Measurements from ENCODE around the gene KCNQ1.

DNA sequence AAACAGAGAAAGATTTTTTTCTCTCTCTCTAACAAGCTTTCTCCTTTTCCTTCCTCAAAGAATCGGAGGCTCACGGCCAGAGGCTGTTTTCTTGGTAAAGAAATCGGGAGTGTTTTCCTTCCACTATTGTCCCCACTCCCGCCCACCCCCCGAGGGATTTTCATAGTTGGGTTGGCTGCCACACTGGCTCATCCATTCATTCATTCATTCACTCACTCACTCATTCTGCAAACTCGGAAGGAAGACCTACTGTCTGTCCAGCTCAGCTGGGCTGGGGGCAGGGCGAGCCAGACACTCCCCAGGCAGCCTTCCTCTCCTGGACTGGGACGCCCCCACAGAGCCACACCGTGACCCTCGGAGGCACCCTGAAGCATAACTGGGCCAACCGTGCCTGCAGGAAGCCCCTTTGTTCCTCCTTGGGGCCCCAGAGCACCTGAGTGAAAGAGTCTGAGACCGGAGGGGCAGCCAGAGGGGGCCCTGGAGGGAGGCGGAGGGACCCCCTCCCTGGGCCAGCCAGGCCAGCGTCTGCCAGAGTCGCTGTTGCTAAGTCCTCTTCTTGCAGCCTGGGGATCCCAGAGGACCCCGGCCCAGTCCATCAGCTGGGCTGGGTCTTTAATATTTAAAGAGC is 423.8 kb downstream of the KCNQ1 start:
- no peak for TF ChIP-seq EZH2phosphoT487 (IDR thresholded peaks at IDR 0.05; ENCODE audit: borderline replicate concordance)
- TF ChIP-seq CBX3 (IDR thresholded peaks at IDR 0.05; ENCODE audit: low read depth) = no peak
- no peak for TF ChIP-seq EZH2 (IDR thresholded peaks at IDR 0.05)
- TF ChIP-seq, protein P1, sequence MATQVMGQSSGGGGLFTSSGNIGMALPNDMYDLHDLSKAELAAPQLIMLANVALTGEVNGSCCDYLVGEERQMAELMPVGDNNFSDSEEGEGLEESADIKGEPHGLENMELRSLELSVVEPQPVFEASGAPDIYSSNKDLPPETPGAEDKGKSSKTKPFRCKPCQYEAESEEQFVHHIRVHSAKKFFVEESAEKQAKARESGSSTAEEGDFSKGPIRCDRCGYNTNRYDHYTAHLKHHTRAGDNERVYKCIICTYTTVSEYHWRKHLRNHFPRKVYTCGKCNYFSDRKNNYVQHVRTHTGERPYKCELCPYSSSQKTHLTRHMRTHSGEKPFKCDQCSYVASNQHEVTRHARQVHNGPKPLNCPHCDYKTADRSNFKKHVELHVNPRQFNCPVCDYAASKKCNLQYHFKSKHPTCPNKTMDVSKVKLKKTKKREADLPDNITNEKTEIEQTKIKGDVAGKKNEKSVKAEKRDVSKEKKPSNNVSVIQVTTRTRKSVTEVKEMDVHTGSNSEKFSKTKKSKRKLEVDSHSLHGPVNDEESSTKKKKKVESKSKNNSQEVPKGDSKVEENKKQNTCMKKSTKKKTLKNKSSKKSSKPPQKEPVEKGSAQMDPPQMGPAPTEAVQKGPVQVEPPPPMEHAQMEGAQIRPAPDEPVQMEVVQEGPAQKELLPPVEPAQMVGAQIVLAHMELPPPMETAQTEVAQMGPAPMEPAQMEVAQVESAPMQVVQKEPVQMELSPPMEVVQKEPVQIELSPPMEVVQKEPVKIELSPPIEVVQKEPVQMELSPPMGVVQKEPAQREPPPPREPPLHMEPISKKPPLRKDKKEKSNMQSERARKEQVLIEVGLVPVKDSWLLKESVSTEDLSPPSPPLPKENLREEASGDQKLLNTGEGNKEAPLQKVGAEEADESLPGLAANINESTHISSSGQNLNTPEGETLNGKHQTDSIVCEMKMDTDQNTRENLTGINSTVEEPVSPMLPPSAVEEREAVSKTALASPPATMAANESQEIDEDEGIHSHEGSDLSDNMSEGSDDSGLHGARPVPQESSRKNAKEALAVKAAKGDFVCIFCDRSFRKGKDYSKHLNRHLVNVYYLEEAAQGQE (IDR thresholded peaks at IDR 0.05; ENCODE audit: low read depth) = no peak
- TF ChIP-seq, protein P2, sequence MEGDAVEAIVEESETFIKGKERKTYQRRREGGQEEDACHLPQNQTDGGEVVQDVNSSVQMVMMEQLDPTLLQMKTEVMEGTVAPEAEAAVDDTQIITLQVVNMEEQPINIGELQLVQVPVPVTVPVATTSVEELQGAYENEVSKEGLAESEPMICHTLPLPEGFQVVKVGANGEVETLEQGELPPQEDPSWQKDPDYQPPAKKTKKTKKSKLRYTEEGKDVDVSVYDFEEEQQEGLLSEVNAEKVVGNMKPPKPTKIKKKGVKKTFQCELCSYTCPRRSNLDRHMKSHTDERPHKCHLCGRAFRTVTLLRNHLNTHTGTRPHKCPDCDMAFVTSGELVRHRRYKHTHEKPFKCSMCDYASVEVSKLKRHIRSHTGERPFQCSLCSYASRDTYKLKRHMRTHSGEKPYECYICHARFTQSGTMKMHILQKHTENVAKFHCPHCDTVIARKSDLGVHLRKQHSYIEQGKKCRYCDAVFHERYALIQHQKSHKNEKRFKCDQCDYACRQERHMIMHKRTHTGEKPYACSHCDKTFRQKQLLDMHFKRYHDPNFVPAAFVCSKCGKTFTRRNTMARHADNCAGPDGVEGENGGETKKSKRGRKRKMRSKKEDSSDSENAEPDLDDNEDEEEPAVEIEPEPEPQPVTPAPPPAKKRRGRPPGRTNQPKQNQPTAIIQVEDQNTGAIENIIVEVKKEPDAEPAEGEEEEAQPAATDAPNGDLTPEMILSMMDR (IDR thresholded peaks at IDR 0.05 in 2 of 3, conservative IDR thresholded peaks at IDR 0.05 in 1 of 3; ENCODE audit: borderline replicate concordance in 1 of 3, insufficient read depth in 1 of 3, low read depth in 2 of 3, low read length in 2 of 3) = no peak
- no peak for TF ChIP-seq RAD21 (IDR thresholded peaks at IDR 0.05; ENCODE audit: low read depth)
- no peak for TF ChIP-seq ZNF274 (IDR thresholded peaks at IDR 0.05; ENCODE audit: low read depth, low read length)
- no peak for TF ChIP-seq JUND (IDR thresholded peaks at IDR 0.05)
- TF ChIP-seq POLR2A (IDR thresholded peaks at IDR 0.05; ENCODE audit: borderline replicate concordance, extremely low read depth, insufficient read depth, insufficient read length) = no peak
- TF ChIP-seq SIN3A (IDR thresholded peaks at IDR 0.05; ENCODE audit: low read depth) = no peak
- TF ChIP-seq, protein P3, sequence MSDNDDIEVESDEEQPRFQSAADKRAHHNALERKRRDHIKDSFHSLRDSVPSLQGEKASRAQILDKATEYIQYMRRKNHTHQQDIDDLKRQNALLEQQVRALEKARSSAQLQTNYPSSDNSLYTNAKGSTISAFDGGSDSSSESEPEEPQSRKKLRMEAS (IDR thresholded peaks at IDR 0.05) = no peak
- no peak for TF ChIP-seq ZFX (IDR thresholded peaks at IDR 0.05)
- TF ChIP-seq, protein P4, sequence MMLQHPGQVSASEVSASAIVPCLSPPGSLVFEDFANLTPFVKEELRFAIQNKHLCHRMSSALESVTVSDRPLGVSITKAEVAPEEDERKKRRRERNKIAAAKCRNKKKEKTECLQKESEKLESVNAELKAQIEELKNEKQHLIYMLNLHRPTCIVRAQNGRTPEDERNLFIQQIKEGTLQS (IDR thresholded peaks at IDR 0.05) = no peak
- TF ChIP-seq YY1 (IDR thresholded peaks at IDR 0.05; ENCODE audit: extremely low read depth, insufficient replicate concordance, low read depth, low read length) = no peak
